HG03469 (cell line): ENCODE measurements around the gene GGT6.

Experiments used
- ATAC-seq: cut with Tn5 transposase; IDR thresholded peaks from one replicate; pipeline ENCODE4 v1.9.1; 2021; ENCODE audit warnings: mild to moderate bottlenecking, moderate library complexity, moderate number of reproducible peaks; ENCODE audit not compliant: unreplicated experiment

Gene GGT6

DNA sequence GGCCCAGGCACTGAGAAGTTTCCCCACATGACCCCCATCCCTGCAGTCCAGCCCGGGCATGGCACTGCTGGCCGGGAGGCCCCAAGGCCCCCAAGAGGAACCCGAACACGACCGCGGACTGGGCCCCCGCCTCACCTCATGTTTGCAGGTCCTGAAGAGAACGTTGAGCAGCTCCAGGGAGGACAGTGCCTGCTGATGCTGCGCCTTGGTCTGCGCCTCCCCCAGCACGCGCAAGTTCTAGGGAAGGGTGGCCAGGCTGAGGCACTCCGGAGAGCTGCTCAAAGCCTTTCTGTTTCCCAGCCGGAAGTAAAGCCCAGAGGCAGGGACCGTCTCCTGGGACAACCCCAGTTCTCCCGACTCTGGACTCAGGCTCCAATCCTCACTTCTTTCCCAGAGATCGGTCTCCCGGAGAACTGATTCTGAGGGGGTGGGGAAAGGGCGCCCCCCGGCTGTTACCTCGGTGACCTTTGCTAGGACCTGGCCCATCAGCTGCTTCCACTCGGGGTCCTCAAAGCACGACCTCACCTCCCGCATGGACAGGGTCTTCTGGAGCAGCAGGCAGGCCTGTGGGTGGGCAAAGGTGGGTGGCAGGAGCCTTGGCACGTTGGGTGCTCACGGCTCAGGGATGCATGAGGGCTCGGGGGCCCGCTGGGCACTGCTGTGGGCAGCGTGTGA is 18.9 kb downstream of the GGT6 start:
- no peak for ATAC-seq

DNA sequence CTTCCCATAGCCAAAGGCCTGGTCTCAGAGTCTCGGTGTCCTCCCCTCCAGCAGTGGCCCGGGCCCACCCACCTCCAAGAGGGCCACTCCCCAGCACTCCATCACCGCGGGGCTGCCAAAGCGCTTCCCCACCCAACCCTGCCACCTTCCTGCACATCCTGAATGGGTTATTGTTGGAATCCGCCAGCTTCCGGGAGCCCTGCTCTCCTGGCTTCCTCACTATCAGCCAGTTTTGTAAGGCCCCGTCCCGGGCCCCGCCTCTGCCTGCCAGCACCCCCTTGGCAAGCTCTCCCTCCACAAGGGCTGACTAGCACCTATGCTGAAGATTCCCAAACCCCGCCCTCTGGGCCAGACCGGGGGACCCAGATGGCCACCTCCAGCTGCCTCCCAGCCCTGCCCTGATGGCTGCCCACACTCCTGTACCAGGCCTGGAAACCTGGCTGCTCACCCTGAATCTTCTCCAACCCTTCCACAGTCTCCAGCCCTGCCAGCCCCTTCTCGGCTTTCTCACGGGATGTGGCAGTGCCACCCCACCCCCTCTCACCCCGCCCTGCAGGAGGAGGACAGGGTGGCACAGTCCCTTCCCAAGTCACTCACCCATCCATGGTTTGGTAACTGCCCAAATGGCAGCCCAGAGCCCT is 19.6 kb downstream of the GGT6 start:
- ATAC-seq, result no peak

DNA sequence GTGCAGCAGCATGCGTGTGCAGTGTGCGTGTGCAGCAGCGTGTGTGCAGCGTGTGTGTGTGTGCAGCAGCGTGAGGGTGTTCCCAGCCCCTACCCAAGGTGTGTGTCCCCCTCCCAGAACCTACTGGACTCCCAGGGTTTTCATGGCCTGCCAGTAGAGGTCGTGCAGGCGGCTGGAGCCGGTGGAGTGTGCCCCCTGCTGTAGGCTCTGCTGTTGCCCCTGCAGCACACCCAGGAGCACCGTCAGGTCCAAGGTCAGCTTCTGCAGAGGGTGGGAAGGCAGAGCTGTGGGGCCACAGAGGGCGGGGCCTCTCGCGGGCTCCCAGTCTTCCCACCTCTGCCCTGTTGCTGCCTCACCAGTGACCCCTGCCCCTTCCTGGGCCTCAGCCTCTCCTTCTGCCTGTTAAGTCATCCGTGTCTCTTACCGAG is 20.1 kb downstream of the GGT6 start:
- no peak for ATAC-seq

DNA sequence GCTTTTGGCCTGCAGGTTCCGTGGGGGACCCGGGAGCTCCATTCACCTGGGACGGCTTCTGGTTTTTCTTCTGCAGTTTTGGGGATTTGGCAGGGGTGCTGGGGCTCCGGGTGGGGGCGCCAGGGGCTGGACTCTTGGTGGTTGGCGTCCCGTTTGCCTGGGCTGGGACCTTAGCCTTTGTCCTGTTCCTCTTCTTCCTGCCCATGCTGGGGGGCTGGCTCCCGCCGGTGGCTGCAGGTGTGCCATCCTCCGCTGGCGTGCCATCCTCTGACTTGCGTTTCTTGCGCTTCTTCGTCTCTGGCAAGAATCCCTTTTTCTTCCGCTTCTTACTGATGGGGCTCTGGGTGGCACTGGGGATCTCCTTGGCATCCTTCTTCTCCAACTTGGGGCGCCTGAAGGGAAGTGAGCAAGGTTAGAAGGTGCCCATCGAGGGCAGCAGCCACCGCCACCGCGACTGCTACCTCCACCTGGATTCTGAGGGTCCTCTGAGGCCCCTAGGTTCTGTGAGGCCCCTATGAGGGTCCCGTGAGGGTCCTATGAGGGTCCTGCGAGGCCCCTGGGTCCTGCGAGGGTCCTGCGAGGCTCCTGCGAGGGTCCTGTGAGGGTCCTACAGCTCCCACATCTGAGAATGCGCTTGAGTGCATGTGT is 20.7 kb downstream of the GGT6 start:
- no peak for ATAC-seq

DNA sequence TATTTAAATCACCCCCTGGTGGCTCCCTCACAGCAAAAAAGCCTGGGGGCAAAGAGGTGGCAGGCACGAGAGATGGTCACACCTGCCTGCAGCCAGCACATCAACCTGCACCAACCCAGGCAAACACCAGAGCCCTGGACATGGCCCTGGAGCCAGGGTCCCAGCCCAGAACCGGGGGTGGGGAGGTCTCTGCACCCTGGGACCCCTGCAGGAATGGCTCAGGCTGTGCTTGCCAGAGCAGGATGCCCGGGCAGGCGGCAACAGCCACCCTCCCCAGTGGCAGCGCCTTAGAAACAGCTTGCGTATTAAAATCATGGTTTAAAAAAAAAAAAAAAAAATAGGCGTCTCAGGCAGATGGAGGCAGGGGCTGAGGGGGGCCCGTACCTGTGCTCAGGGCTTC is 21.4 kb downstream of the GGT6 start:
- ATAC-seq, result no peak

DNA sequence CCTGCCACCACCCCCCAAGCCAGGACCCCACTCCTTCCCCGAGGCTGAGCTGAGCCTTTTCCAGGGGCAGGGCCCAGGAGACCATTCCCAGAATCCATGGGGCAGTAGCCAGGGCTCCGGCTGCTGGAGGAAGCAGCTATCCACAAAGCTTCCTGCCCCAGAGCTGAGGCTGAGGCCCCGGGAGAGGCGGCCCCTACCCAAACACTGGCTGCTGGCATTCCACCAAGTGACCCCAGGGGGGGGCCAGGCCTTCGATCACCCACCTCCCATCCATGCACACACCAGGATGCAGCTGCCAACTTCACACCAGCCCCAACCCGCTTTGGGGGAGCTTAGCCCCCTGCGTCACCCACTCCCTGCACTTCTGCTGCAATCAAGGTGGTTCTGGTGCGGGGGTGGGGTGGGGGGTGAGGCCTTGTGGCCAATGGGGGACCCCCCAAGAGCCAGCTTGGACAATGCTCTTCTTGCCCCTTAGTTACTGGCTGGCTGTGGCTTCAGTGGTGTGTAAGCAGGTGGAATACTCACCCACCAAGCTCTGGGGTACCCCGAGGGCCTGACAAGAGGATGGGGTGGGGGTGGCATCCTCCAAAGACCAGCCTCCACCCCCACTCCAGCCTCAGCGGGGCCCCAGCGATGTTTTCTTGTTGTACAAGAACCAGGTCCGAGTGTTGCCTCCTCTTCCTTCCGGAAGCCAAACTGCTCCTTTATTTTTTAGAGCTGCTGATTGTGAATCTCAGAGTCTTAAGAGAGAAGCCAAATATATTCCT is 22.0 kb downstream of the GGT6 start:
- no peak for ATAC-seq

DNA sequence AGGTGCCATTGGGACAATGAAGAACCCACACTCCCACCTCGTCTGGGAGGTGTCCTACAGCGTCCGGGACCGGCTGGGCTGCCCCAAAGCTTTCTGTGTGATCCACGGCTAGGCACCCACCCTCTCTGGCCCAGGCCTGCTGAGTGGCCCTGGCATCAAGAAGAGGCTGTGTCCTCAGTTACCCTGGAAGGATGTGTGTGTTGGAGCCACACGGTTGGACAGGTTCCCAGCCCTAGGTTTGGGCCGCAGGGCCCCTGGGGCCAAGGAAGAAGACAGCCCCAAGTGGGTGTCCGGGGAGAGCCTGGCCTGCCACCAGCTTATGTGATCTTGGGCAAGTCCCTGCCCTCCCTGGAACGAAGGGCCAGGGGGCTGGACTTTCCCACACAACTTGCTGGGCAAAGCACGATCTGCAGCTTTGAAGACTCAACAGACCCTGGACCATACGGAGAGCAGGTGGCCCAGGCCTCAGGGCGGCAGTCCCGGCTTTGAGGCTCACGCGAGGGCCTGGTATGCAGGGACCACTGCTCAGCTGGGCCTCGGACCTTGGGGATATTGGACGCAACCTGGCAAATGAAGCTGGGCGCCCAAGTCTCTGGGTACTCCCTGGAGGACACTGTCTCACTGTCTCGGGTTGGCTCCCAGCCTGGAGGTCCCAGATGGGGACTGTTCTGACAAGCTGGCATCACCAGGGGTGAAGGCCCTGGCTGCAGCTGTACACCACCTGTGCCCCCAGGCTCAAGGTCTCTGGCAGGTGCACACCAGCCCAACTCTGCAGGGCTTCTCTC is 22.7 kb downstream of the GGT6 start:
- ATAC-seq, result no peak

DNA sequence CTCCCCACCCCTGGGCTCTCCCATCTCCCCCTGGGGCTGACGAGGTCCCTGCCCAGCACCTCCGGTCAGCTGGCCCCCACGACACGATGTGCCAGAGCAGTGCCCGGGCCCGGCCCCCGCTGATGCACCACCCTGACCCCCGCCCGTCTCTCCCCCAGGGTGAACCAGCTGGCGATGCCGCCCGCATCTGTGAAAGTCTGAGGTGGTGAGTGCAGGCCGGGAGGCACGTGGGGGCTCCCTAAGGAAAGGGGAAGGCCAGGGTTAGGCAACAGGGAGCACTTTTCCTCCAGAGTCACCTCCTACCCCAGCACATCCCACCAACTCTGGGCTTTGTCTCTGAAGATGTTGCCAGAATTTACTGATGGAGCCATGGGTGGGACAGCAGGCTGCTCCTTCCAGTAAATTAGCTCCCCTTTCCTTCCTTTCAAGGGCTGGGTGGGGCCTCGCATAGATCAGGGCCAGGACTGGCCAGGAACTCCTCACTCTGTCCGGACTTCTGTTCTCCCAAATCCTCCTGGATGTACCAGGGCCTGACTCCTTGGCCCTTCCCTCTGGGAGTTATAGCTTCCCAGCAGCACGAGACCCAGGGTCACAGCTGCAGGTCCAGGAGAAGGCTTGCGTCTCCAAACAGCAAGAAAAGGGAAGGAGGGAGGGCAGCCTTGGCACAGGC is 23.5 kb downstream of the GGT6 start:
- ATAC-seq, result no peak

DNA sequence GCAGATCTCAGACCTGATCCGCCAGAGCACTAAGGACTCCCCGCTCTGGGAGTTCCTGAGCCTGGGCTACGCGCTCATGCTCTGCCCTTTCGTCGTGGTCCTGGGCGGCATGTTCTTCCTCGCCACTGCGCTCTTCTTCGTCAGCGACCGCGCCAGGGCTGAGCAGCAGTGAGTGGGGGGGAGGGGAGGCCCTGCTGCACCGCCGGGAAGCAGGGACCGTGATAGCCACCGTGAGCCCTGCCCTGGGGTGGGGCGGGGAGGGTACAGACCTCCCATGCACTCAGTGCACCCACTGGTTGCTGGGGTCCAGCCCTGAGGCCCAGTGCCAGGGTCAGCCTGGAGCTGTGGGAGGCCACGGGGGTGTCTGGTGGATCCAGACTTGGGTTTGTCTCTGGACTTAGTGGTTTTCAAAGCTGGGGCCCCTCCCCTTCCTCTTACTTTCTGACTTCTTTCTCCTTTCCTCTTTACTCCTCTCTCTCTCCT is 24.1 kb downstream of the GGT6 start:
- no peak for ATAC-seq

DNA sequence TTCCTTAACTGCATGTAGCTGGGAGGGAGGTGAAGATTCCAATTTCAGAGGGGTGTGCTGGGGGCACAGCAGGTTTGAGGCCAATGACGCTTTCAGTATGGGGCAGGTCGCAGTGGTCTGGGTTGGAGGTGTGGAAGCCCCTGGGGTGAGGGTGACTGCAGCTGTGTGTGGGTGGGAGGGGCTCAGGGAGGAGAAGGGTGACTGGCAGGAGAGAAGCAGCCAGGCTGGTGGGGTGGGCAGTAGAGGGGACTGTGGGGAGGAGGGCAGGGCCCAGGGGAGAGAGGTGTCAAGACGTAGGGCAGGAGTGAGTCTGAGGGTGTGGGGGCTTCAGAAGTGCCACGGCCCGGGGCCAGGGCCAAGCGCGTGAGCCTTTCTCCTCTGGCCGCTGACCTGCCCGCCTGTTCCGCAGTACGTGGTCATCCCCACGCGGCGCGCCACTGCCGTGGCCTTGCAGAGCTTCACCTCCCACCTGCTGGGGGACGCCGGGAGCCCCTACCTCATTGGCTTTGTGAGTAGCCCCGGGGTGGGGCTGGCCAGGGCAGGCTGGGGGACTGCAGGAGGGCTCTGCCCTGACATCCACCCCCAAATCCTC is 24.6 kb downstream of the GGT6 start:
- no peak for ATAC-seq

DNA sequence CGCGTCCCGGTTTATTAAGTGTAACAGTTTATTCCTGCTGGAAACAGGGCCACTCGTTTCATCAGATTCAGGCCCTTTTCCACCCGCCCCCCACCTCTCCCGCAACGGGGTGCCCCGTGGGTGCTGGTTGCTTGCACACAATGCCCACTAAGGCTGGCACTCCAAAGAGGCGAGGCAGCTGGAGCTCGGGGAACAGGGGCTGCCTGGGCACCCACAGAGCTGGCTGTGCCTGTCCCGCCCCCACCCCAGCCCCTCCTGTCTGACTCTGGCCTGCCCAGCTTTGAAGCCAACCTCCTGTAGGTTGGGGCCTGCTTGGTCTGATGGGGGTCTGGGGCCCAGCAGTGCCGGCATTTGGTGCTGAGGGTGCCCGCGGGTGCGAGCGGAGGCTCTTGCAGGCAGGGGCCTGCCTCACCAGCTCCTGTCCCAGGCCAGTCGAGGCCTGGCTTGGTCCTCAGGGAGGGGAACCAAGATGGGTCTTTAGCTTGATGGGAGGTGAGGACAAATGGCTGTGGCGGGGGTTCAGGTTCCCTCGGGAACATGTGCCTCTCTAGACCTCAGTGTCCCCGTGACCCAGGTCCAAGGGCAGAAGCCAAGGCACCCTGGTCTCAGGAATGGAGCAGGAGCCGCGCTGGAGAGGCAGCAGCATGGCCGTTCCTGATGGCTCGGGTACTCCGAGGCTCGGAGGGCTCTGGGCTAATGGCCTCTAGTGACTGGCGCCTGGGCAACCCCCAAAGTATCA is 25.3 kb downstream of the GGT6 start:
- ATAC-seq, result no peak

DNA sequence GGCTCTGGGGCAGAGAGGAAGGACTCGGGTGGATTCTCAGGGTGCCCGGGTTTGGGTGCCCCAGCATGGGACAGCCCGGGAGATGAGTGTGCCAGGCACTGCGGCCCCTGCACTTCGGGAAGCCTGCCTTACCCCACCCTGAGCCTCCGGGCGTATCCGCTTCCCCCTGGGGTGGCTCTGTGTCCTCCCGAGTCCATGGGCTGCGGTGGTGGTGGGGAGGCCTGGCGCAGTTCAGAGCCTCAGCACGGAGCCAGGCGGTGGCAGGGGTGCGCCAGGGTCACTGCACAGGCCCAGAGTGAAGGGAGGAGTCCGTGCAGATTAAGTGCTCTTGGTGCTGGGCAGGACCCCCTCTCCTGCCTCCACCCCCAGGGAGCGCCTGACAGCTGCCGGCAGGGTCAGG is 25.9 kb downstream of the GGT6 start:
- ATAC-seq, result no peak

DNA sequence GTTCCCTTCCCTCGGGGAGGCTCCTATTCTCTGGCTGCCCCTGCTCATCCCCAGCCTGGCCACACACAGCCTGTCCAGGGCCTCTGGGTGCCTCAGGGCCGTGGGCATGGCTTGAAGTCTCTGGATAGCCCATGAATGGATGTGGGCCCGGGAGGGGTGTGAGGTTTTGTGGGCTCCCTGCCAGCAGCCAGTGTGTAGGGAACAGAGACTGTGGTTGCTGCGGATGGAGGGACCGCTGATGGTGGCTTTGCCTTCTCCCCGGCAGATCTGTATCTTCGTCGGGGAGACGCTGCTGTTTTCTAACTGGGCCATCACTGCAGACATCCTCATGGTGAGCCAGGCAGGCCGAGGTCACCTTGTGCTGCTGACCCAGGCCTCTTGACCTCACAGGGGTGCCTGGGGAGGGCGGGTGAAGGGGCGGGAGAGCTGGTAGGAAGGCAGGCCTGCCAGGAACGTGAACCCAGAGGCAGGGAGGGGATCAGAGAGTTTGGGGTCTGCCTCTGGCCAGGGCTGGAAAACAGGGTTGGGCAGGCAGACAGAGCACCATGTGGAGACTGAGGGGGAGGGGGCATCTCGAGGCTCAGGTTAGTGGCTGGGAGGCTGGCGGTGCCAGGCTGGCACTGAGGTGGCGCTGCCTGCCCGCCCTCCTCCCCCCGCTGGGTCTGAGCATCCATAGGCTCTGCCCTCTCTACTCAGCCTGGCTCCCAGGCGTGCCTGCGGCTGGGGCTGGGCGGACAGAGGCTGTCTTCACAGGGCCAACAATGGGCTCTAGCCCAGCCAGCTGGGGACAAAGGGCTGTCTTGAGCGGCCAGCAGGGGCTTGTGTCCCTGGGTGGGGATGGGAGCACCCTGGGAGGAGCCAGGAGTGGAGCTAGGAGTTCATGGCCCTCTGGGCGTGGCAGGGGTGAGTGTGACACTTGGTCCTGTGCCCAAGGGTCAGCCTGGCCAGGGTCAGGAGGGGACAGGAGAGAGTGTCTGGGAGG is 26.6 kb downstream of the GGT6 start:
- no peak for ATAC-seq

DNA sequence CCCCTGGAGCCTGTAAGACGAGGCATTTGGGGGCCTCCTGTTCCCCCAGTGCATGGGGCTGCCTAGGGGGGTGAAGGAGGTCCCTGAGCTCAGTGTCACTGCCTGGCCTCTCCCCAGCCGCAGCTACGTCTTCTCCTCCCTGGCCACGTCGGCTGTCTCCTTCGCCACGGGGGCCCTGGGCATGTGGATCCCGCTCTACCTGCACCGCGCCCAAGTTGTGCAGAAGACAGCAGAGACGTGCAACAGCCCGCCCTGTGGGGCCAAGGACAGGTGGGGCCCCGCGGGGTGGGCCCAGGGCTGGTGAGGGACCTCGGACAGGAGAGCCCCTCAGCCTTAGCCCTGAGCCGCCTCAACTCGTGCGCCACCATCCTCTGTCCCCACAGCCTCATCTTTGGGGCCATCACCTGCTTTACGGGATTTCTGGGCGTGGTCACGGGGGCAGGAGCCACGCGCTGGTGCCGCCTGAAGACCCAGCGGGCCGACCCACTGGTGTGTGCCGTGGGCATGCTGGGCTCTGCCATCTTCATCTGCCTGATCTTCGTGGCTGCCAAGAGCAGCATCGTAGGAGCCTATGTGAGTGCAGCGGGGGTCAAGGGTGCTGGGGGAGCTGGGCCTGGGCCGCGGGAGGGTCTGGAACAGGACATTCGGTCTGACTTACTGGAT is 27.4 kb downstream of the GGT6 start:
- ATAC-seq, result no peak

DNA sequence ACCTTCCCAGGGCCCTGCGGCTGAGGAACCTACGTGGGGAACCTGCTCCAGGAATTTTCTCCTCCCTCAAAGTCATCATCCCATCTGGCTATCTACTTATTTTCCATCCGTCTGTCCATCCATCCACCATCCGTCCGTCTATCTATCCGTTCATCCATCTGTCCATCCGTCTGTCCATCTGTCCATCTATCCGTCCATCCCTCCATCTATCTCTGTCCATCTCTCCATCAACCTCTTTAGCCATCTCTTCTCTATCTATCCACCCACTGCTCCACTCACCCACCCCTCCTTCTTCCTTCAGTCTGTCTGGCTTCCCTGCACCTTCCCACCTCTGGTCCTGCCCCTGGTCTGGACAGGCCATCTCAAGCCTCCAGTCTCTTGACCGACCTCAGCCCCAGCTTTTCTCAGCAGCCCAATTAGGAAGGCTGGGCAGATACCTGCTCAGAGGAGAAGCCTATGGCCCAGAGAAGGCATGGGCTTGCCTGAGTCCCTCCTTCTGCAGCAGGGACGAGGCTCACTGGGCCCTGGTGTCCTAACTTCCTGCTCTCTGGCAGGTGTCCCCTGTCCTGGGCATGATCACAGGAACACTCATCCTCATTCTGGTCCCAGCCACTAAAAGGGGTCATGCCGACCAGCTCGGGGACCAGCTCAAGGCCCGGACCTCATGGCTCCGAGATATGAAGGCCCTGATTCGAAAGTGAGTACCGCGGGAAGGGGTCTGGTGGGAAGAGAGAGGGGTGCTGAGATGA is 28.2 kb downstream of the GGT6 start:
- ATAC-seq, result no peak
